SU-DHL-6 (cell line): ENCODE measurements around the gene ZNF3.

Experiments
- CTCF ChIP-seq: fragments of 200-600 bp; sonication (generic); IDR thresholded peaks from one replicate; pipeline ENCODE4 v1.5.1; 2017; ENCODE audit warnings: antibody characterized with exemption, mild to moderate bottlenecking, low read length, moderate library complexity; ENCODE audit not compliant: insufficient read depth, poor library complexity, severe bottlenecking
- EZH2phosphoT487 ChIP-seq: fragments of 200-600 bp; sonication (generic), shearing (Covaris generic); conservative IDR thresholded peaks from 2 replicates; pipeline ENCODE4 v1.6.1; 2018; ENCODE audit warnings: mild to moderate bottlenecking, antibody characterized with exemption, low read length, moderate library complexity, mixed read lengths

- no peak for TF ChIP-seq CTCF
- TF ChIP-seq EZH2phosphoT487: no peak
Observed at GRCh38 chr7:100021297-100021696, 60.2 kb downstream of the ZNF3 start.
